MG63 (cell line): ENCODE measurements around the gene PIAS4. TPM values are rescaled to one million over a fixed set of nuclear protein-coding genes. Genes with fewer than 3 reads are reported as not detected.

Source experiments
- DNase-seq: peaks from one replicate; pipeline ENCODE4 v3.0.0-alpha.2; 2020
- H3K27me3 ChIP-seq: fragments of 250-450 bp; sonication (Bioruptor Pico); 2 replicates; pipeline ENCODE4 v1.5.1; 2020; ENCODE audit warnings: mild to moderate bottlenecking, moderate library complexity
- H3K36me3 ChIP-seq: fragments of 250-450 bp; sonication (Bioruptor Pico); 2 replicates; pipeline ENCODE4 v1.5.1; 2020; ENCODE audit warnings: mild to moderate bottlenecking, moderate library complexity
- H3K4me3 ChIP-seq: fragments of 250-450 bp; sonication (Bioruptor Pico); 2 replicates; pipeline ENCODE4 v1.5.1; 2020; ENCODE audit warnings: mild to moderate bottlenecking, moderate library complexity
- H3K9me3 ChIP-seq: fragments of 250-450 bp; sonication (Bioruptor Pico); 2 replicates; pipeline ENCODE4 v1.5.1; 2020; ENCODE audit warnings: mild to moderate bottlenecking, moderate library complexity
- total RNA-seq: library from RNA; depleted of rRNA; stranded (reverse); fragments of >200 nt; shearing (Covaris generic); gene quantifications from 2 replicates; pipeline ENCODE4 v1.2.3, GENCODE V29; 2014; ENCODE audit warnings: low replicate concordance

The PIAS4 gene
- total RNA-seq, 1 experiment from 2014 or later: 10.4 TPM

- H3K4me3 ChIP-seq: no peak overlapping the region
- no peaks in the 10 kb centered on the region for H3K9me3 ChIP-seq
- no peaks in the 10 kb centered on the region; the same call in 1 of the 2 replicates for H3K36me3 ChIP-seq
- no peaks in the 10 kb centered on the region for H3K27me3 ChIP-seq
- no peak for DNase-seq
Observed at GRCh38 chr19:4012092-4012974, 4.8 kb downstream of the PIAS4 start.

DNA sequence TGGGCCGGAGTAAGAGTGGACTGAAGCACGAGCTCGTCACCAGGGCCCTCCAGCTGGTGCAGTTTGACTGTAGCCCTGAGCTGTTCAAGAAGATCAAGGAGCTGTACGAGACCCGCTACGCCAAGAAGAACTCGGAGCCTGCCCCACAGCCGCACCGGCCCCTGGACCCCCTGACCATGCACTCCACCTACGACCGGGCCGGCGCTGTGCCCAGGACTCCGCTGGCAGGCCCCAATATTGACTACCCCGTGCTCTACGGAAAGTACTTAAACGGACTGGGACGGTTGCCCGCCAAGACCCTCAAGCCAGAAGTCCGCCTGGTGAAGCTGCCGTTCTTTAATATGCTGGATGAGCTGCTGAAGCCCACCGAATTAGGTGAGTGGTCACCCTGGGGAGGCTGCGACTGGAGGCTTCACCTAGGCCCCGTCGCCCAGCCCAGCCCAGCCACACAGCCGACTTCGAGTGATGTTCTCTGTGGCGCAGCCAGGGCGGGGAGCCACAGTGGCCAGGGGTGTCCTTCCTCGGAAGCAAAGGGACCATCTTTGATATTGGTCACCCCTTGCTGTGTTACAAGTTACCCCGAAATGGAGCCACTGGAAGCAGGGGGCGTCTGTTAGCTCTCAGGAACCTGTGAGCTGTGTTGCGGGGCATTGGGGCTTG lies 5.6 kb downstream of the PIAS4 start:
- no peak for DNase-seq
- H3K36me3 ChIP-seq: no peaks in the 10 kb centered on the region; the same call in 1 of the 2 replicates
- H3K27me3 ChIP-seq: no peaks in the 10 kb centered on the region
- no peaks in the 10 kb centered on the region for H3K9me3 ChIP-seq
- no peak overlapping the region for H3K4me3 ChIP-seq

GRCh38 chr19:4013886-4014540 lies 6.5 kb downstream of the PIAS4 start:
- Histone ChIP-seq H3K4me3 (no peak overlapping the region), H3K27me3 (no peaks in the 10 kb centered on the region), H3K36me3 (no peaks in the 10 kb centered on the region; the same call in 1 of the 2 replicates), H3K9me3 (no peaks in the 10 kb centered on the region)
- DNase-seq: no peak

DNA sequence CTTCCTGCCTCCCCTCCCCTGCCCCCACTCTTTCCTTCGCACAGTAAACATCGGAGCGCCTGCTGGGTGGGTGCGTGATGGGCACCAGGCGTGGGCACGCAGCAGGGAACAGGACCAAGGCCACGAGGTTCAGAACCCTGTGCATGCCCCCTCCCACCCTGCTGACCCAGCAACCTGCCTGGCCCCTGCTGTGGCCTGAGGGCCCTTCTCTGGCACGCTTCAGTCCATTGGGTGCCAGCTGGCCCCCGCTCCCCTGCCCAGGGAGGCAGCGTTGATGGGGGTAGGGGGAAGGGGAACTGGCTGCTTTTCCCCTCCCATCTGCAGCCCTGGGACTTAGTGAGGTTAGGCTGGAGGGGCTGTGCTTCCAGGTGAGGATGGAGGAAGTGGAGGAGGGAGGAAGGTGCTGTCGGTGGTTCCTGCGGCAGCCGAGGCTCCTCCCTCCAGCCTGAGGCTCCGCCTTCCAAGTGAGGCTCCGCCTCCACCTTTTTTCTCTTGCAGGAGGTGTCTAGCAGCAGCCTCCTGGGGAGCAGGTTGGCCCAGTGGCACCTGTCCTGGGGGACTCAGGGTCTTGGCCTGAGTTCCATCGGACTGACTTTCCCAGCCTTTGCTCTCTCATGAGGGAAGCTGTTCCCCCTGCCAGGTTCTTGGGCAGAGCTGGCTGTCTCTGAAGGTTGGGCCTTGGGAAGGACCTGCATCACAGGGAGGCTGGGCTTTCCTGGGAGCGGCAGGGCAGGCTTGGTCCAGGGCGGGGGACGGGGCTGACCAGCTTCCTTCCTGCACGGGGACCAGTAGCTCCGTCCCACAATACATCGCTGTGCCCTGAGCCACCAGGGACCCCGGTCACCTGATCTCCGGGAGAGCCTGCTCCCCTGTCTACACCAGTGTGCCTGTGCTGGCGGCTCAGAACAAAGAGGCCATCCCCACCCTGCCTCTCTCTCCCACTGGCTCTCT lies 7.3 kb downstream of the PIAS4 start:
- Histone ChIP-seq H3K4me3 (no peak overlapping the region), H3K9me3 (no peaks in the 10 kb centered on the region), H3K36me3 (no peaks in the 10 kb centered on the region; the same call in 1 of the 2 replicates), H3K27me3 (no peaks in the 10 kb centered on the region)
- no peak for DNase-seq

- H3K4me3 ChIP-seq: no peak overlapping the region
- no peaks in the 10 kb centered on the region for H3K9me3 ChIP-seq
- H3K27me3 ChIP-seq: no peaks in the 10 kb centered on the region
- no peaks in the 10 kb centered on the region; the same call in 1 of the 2 replicates for H3K36me3 ChIP-seq
- no peak for DNase-seq
Observed at GRCh38 chr19:4015705-4016402, 8.3 kb downstream of the PIAS4 start.

DNA sequence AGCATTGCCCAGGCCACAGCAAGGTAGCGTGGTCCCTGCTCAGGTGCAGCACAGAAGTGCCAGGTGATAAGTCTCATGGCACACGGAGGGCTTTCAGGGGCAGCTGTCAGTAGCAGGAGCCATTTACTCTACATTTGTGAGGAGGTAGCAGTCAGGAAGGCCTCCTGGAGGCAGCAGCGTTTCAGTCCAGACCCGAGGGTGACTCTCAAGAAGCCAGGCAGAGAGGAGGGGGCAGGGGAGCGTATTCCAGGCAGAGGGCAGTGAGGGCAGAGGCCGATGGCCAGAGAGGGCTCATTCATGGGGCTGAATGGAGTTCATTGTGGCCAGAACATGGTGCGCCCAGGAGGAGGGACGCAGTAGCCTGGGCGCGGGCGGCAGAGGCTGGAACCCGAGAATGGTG lies 8.9 kb downstream of the PIAS4 start:
- Histone ChIP-seq H3K9me3 (no peaks in the 10 kb centered on the region), H3K36me3 (no peaks in the 10 kb centered on the region)
- no peak for DNase-seq

DNA sequence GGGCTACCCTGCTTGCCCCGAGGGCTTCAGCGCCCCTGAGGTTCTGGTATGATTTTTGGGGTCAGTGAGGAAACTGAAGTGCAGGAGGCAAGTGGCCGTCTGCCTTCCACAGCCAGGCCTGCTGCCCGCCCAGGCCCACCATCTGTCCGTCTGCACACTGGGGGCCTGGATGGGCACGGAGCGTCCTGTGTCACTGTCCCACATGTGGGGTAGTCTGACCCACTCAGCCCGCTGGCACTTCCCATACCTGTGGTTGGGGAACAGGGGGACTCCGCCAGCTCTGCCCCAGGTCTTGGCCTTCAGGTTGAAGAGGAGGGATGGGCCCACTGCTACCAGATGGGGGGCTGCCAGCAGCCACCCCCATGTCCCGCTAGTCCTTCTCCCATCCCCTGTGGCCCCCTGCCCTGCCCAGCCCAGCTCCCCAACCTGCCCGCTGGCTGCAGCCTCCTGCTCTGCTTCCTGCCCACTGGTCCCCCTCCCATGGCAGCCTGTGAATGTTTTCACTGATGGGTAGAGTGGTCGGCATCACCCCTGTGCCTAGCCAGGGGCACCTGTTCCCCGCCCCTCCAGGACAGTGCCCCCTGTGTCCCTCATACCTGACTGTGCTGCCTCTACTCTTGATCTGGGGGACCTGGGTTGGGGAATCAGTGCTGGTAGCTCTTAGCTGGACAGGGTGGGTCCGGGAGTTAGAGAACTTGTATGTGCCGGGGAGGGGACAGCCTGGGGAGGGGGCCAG lies 9.5 kb downstream of the PIAS4 start:
- H3K27me3 ChIP-seq: no peaks in the 10 kb centered on the region
- DNase-seq: no peak
- no peak overlapping the region for H3K4me3 ChIP-seq

More for the DNA sequence above, 8.9 kb downstream of the PIAS4 start:
- Histone ChIP-seq H3K4me3 (no peak overlapping the region), H3K27me3 (no peaks in the 10 kb centered on the region)

GRCh38 chr19:4018140-4018613 lies 10.6 kb downstream of the PIAS4 start:
- no peak for DNase-seq
- no peak overlapping the region for H3K4me3 ChIP-seq
- no peaks in the 10 kb centered on the region for H3K9me3 ChIP-seq
- H3K36me3 ChIP-seq: peaks cover 2% of the 10 kb centered on the region; the same call in 1 of the 2 replicates
- no peaks in the 10 kb centered on the region for H3K27me3 ChIP-seq

More for the DNA sequence above, 9.5 kb downstream of the PIAS4 start:
- Histone ChIP-seq H3K9me3 (no peaks in the 10 kb centered on the region), H3K36me3 (peaks cover 2% of the 10 kb centered on the region; the same call in 1 of the 2 replicates)

DNA sequence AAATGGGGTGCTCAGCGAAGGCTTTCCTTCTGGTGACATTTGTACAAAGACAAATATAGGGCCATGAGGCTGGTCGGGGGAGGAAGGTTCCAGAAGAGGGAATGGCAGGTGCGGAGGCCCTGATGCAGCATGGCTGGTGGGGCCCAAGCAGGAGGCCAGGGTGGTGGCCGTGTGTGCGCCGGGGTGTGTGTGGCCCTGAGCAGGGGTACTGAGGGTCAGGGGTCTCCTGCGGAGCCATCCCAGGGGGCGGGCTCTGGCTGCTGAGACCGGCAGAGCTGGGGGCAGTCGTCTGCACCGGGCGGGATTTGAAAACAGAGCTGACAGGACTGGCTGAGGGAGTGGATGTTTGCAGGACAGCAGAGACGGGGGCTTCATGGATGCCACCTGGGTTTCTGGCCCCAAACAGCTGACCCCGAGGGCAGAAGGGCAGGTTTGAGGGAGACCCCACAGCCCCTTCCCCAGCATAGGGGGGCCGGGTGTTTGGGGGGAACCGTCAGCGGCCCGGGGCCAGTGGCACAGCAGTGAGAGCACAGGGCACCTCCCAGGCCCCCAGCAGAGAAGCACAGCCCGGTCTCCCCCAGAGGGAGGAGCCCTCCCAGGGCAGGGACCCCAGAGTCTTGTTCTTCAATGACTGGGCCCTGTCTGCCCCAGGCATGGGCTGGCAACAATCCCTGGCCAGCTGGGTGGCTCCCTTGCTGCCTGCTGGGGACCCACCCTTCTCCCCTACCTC lies 11.4 kb downstream of the PIAS4 start:
- Histone ChIP-seq H3K36me3 (peaks cover 2% of the 10 kb centered on the region; the same call in 1 of the 2 replicates), H3K27me3 (no peaks in the 10 kb centered on the region), H3K9me3 (no peaks in the 10 kb centered on the region), H3K4me3 (no peak overlapping the region)
- no peak for DNase-seq

DNA sequence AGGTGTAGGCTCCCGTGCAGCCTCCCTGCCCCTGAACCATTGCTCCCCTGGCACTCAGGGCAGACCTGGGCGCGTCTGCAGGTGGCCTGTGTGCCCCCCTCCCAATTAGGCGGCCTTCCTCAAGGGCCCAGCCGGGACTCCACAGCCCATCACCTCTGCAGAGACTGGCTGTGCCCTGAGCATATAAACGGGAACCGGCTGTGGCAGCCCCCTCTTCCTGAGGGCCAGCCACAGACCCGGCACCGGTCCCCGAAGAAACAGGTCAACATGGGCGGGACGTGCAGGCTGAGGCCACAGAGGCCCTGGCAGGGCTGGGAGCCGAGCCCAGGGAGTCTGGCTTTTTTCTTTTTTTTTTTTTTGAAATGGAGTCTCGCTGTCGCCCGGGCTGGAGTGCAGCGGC lies 12.0 kb downstream of the PIAS4 start:
- H3K36me3 ChIP-seq: peaks cover 2% of the 10 kb centered on the region; the same call in 1 of the 2 replicates
- no peaks in the 10 kb centered on the region for H3K9me3 ChIP-seq
- no peaks in the 10 kb centered on the region for H3K27me3 ChIP-seq
- no peak for DNase-seq
- no peak overlapping the region for H3K4me3 ChIP-seq

DNA sequence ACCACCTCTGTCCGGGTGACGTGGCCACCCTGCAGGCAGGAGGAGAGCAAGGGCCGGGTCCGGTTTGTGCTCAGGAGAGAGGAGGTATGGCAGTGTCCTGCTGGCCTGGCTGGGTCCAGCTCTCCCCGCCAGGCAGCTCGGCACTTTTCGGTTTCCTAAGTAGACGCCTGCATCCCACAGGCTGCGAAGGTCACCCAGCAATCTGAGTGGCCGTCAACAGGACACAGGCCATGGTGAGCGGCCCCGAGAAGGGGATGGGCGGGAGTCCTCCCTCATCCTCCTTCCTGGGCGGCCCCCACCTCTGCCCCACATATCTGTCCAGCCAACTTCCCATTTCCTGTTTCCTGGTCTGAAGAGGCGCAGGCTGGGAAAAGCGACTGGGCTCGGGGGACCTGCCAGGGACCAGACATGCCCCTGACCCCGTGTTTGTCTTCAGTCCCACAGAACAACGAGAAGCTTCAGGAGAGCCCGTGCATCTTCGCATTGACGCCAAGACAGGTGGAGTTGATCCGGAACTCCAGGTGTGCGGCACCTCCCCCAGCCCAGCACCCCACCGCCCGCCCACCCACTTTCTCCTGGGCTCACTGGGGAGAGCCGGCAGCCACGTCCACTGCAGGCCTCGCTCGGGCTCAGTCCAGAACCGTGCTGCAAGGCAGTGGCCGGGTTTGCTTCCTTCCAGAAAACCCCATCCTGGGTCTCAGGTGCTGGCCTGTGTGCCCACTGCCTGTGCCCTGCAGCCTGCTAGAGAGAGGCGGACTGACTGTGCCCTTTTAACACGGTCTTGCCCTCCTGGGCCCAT lies 16.3 kb downstream of the PIAS4 start:
- no peak for DNase-seq
- Histone ChIP-seq H3K9me3 (no peaks in the 10 kb centered on the region), H3K4me3 (no peak overlapping the region), H3K36me3 (peaks cover 2% of the 10 kb centered on the region), H3K27me3 (no peaks in the 10 kb centered on the region)

- Histone ChIP-seq H3K9me3 (no peaks in the 10 kb centered on the region), H3K27me3 (no peaks in the 10 kb centered on the region), H3K4me3 (no peak overlapping the region), H3K36me3 (peaks cover 2% of the 10 kb centered on the region)
- no peak for DNase-seq
Observed at GRCh38 chr19:4025317-4025716, 17.8 kb downstream of the PIAS4 start.

- no peak for DNase-seq
- Histone ChIP-seq H3K36me3 (no peaks in the 10 kb centered on the region; the same call in 1 of the 2 replicates), H3K9me3 (no peaks in the 10 kb centered on the region), H3K27me3 (no peaks in the 10 kb centered on the region), H3K4me3 (no peak overlapping the region)
Observed at GRCh38 chr19:4027146-4027545, 19.6 kb downstream of the PIAS4 start.
